Esophagus muscularis mucosa (tissue), 4 donors: ENCODE data around the gene TSPYL4. TPM values are rescaled to one million over a fixed set of nuclear protein-coding genes. Genes with fewer than 3 reads are reported as not detected.
A peak's percentile ranks its signal among the peaks of the same experiment; 100 is the strongest.
"Not testable (repeated sequence)": the region's sequence is repeated elsewhere in the genome, so short reads cannot be mapped to it uniquely, and the experiment has no call there.

Source experiments
- DNase-seq: peaks from one replicate; pipeline ENCODE4 v3.0.0-alpha.2; 2017; ENCODE audit errors: extremely low spot score
- H3K27ac ChIP-seq, 4 donors: fragments of 200-600 bp; sonication (generic); replicated peaks in 1 of 4; 1 replicate in 3 of 4; 2 replicates in 1 of 4; pipeline ENCODE4 v1.5.1; 2016 to 2019; ENCODE audit warnings: mild to moderate bottlenecking in 1 of 4
- H3K27me3 ChIP-seq, 4 donors: fragments of 200-600 bp; sonication (generic); one replicate each; pipeline versions ENCODE4 v1.5.1 to v1.6.0; 2016 to 2019
- H3K36me3 ChIP-seq, 4 donors: fragments of 200-600 bp; sonication (generic); one replicate each; pipeline ENCODE4 v1.5.1; 2016 to 2019
- H3K4me1 ChIP-seq, 4 donors: fragments of 200-600 bp; sonication (generic); one replicate each; pipeline ENCODE4 v1.5.1; 2016 to 2019
- H3K4me3 ChIP-seq, 4 donors: fragments of 200-600 bp; sonication (generic); 1 replicate in 2 of 4; 2 replicates in 2 of 4; pipeline ENCODE4 v1.5.1; 2016 to 2019; ENCODE audit warnings: mild to moderate bottlenecking in 4 of 4, moderate library complexity in 1 of 4
- H3K9me3 ChIP-seq, 4 donors: fragments of 200-600 bp; sonication (generic); 1 replicate in 3 of 4; 2 replicates in 1 of 4; pipeline ENCODE4 v1.5.1; 2016 to 2019
- CTCF ChIP-seq, 3 experiments: fragments of 200-600 bp in 2 of 3; fragments of 450-650 bp in 1 of 3; sonication (generic) in 2 of 3; IDR thresholded peaks; one replicate each; pipeline ENCODE4 v1.5.1; 2017 to 2019; ENCODE audit warnings: antibody characterized with exemption in 3 of 3, mild to moderate bottlenecking in 2 of 3, moderate library complexity in 1 of 3
- EP300 ChIP-seq: sonication (generic); formaldehyde crosslinking; IDR thresholded peaks from one replicate; pipeline ENCODE4 v1.6.1; 2017; ENCODE audit warnings: antibody characterized with exemption
- POLR2A ChIP-seq: fragments of 450-650 bp; IDR thresholded peaks from one replicate; pipeline ENCODE4 v1.6.1; 2017; ENCODE audit warnings: antibody characterized with exemption, moderate library complexity, mild to moderate bottlenecking, low read depth
- POLR2AphosphoS5 ChIP-seq, 2 donors: sonication (generic); formaldehyde crosslinking; IDR thresholded peaks; one replicate each; pipeline ENCODE4 v1.6.1; 2017; ENCODE audit warnings: antibody characterized with exemption in 2 of 2
- WGBS: methylation state at CpG from one replicate; pipeline ENCODE4 v1.1.5; 2018; 5-methylcytosine and 5-hydroxymethylcytosine counted together
- intact Hi-C: fragments of 100-400 bp; cut with DNase I; formaldehyde crosslinking; loops from one replicate; pipeline ENCODE4 v1.15.1; 2023
- total RNA-seq, 4 donors: library from RNA; depleted of rRNA; stranded (reverse); fragments of >200 nt; gene quantifications; one replicate each; pipeline versions ENCODE4 v1.1.0 to v1.2.1, GENCODE V29; 2016

Gene TSPYL4
- total RNA-seq, 4 donors from 2014 or later = 14.4 to 22.8 (median 18.4) TPM

GRCh38 chr6:116287689-116288282, 33.9 kb upstream of the TSPYL4 start:
- 84% methylated on average over 2 of the region's 2 CpGs for WGBS
- H3K36me3 ChIP-seq = no peaks in the 10 kb centered on the region
- no peaks in the 10 kb centered on the region for H3K27me3 ChIP-seq
- no peak overlapping the region for H3K4me3 ChIP-seq
- H3K9me3 ChIP-seq = no peaks in the 10 kb centered on the region
- no peak for TF ChIP-seq POLR2A
- peak; percentile 85 to 97 (median 88) for TF ChIP-seq CTCF (IDR thresholded peaks at IDR 0.05)
- no peaks in the 10 kb centered on the region for H3K4me1 ChIP-seq
- H3K27ac ChIP-seq = no peak overlapping the region
- DNase-seq = no peak
- intact Hi-C loops = loop anchor here (1.0 to 10.0 kb wide), 2 partner anchors 245 to 277 kb away; no protein-coding TSS in a partner anchor

GRCh38 chr6:116286773-116287358, 33.0 kb upstream of the TSPYL4 start:
- H3K4me1 ChIP-seq = no peaks in the 10 kb centered on the region
- intact Hi-C loops = loop anchor here (1.0 to 10.0 kb wide), 2 partner anchors 245 to 278 kb away; no protein-coding TSS in a partner anchor
- WGBS = 81% methylated on average over 1 of the region's 1 CpG

GRCh38 chr6:116284984-116285383, 31.1 kb upstream of the TSPYL4 start:
- H3K4me3 ChIP-seq, DNase-seq, H3K9me3 ChIP-seq, H3K27me3 ChIP-seq, H3K27ac ChIP-seq, H3K36me3 ChIP-seq: not testable (repeated sequence)
- intact Hi-C loops = loop anchor here (5.0 to 10.0 kb wide), 2 partner anchors 87 to 280 kb away; partner anchors contain the start of gene DSE
- WGBS = 97% methylated on average over 4 of the region's 4 CpGs
- peaks cover 0 to 12% (median 7%) of the 10 kb centered on the region in 4 donors for H3K4me1 ChIP-seq

More at GRCh38 chr6:116286773-116287358, 33.0 kb upstream of the TSPYL4 start:
- Histone ChIP-seq H3K27ac (no peak overlapping the region), H3K9me3 (no peaks in the 10 kb centered on the region), H3K4me3 (no peak overlapping the region), H3K27me3 (no peaks in the 10 kb centered on the region), H3K36me3 (no peaks in the 10 kb centered on the region)
- no peak for TF ChIP-seq POLR2A
- TF ChIP-seq EP300 = no peak
- no peak for TF ChIP-seq POLR2AphosphoS5 (IDR thresholded peaks at IDR 0.05)
- no peak for TF ChIP-seq CTCF (IDR thresholded peaks at IDR 0.05)
- no peak for DNase-seq

- Histone ChIP-seq H3K9me3 (no peaks in the 10 kb centered on the region), H3K27ac (no peak overlapping the region), H3K27me3 (no peaks in the 10 kb centered on the region), H3K36me3 (peaks cover 0 to 2% (median 0%) of the 10 kb centered on the region in 4 donors), H3K4me1 (peaks cover 6 to 18% (median 13%) of the 10 kb centered on the region in 4 donors), H3K4me3 (no peak overlapping the region)
- WGBS = 80% methylated on average over 1 of the region's 1 CpG
- no peak for TF ChIP-seq CTCF (IDR thresholded peaks at IDR 0.05)
- TF ChIP-seq POLR2A = no peak
- TF ChIP-seq EP300 = no peak
- TF ChIP-seq POLR2AphosphoS5 (IDR thresholded peaks at IDR 0.05) = no peak
- intact Hi-C loops = loop anchor here (5.0 to 10.0 kb wide), 2 partner anchors 89 to 282 kb away; partner anchors contain the start of gene DSE
- DNase-seq = no peak
Measured at GRCh38 chr6:116283191-116283590, 29.3 kb upstream of the TSPYL4 start.

- no peak for DNase-seq
- WGBS = 64% methylated on average over 2 of the region's 2 CpGs
- H3K9me3 ChIP-seq = no peaks in the 10 kb centered on the region
- H3K4me1 ChIP-seq = peaks cover 10 to 23% (median 18%) of the 10 kb centered on the region in 4 donors
- H3K27ac ChIP-seq = no peak overlapping the region
- intact Hi-C loops = loop anchor here (5.0 to 10.0 kb wide), 2 partner anchors 90 to 282 kb away; partner anchors contain the start of gene DSE
- H3K27me3 ChIP-seq = no peaks in the 10 kb centered on the region
- TF ChIP-seq POLR2AphosphoS5 (IDR thresholded peaks at IDR 0.05) = no peak
- no peak for TF ChIP-seq CTCF (IDR thresholded peaks at IDR 0.05)
- no peak for TF ChIP-seq EP300
- no peak for TF ChIP-seq POLR2A
- H3K4me3 ChIP-seq = no peak overlapping the region
- H3K36me3 ChIP-seq = peaks cover 0 to 6% (median 0%) of the 10 kb centered on the region in 4 donors
Measured at GRCh38 chr6:116282698-116283097, 28.8 kb upstream of the TSPYL4 start.
